Chondrocyte (in vitro differentiated cells): Measurements from ENCODE around the gene DDAH1. TPM values are rescaled to one million over a fixed set of nuclear protein-coding genes. Genes with fewer than 3 reads are reported as not detected.

Experiments
- DNase-seq: peaks from one replicate; pipeline ENCODE4 v3.0.0; 2021; ENCODE audit warnings: mixed read lengths, low spot score
- H3K27ac Mint-ChIP-seq: one replicate; pipeline ENCODE4 v1.8.0; 2021; ENCODE audit warnings: mild to moderate bottlenecking, moderate library complexity, mixed read lengths; ENCODE audit not compliant: unreplicated experiment
- H3K27me3 Mint-ChIP-seq: 2 replicates; pipeline ENCODE4 v1.8.0; 2021; ENCODE audit warnings: low read depth, mixed read lengths
- H3K36me3 Mint-ChIP-seq: 2 replicates; pipeline ENCODE4 v1.8.0; 2021; ENCODE audit warnings: low read depth, mixed read lengths
- H3K4me1 Mint-ChIP-seq: 2 replicates; pipeline ENCODE4 v1.8.0; 2021; ENCODE audit warnings: low read depth, mild to moderate bottlenecking, mixed read lengths
- H3K4me3 Mint-ChIP-seq: one replicate; pipeline ENCODE4 v1.8.0; 2021; ENCODE audit warnings: mild to moderate bottlenecking, moderate library complexity, mixed read lengths; ENCODE audit not compliant: unreplicated experiment
- H3K9me3 Mint-ChIP-seq: 2 replicates; pipeline ENCODE4 v1.8.0; 2021; ENCODE audit warnings: low read depth, mixed read lengths
- CTCF ChIP-seq: fragments of 200-600 bp; sonication (generic); IDR thresholded peaks from 2 replicates; pipeline ENCODE4 v1.5.0; 2021; ENCODE audit warnings: antibody characterized with exemption, mild to moderate bottlenecking, moderate library complexity
- total RNA-seq: library from RNA; stranded (reverse); gene quantifications from 3 replicates; pipeline ENCODE4 v1.2.1, GENCODE V29; 2021

The DDAH1 gene
- total RNA-seq, 1 donor from 2014 or later, result 91.8 TPM

- Mint-ChIP-seq H3K27me3 (no peaks in the 10 kb centered on the region), H3K9me3 (peaks cover 3% of the 10 kb centered on the region), H3K27ac (peak overlapping the region; percentile 19), H3K36me3 (peaks cover 5% of the 10 kb centered on the region), H3K4me1 (peaks cover 72% of the 10 kb centered on the region), H3K4me3 (no peak overlapping the region)
- no peak for DNase-seq
- TF ChIP-seq CTCF, result peak; percentile 78
These were observed 66.4 kb downstream of the DDAH1 start for GRCh38 chr1:85398391-85399064.

- DNase-seq, result no peak
- H3K36me3 Mint-ChIP-seq, result peaks cover 5% of the 10 kb centered on the region
- H3K4me3 Mint-ChIP-seq, result no peak overlapping the region
- H3K27ac Mint-ChIP-seq, result peak overlapping the region; percentile 63
- TF ChIP-seq CTCF, result no peak
- no peaks in the 10 kb centered on the region for H3K27me3 Mint-ChIP-seq
- peaks cover 72% of the 10 kb centered on the region for H3K4me1 Mint-ChIP-seq
- H3K9me3 Mint-ChIP-seq, result peaks cover 3% of the 10 kb centered on the region
These were observed 67.4 kb downstream of the DDAH1 start for GRCh38 chr1:85397490-85398032.

GRCh38 chr1:85396194-85396593 lies 68.8 kb downstream of the DDAH1 start:
- H3K9me3 Mint-ChIP-seq, result peaks cover 3% of the 10 kb centered on the region
- no peak for TF ChIP-seq CTCF
- H3K27ac Mint-ChIP-seq, result peak overlapping the region; percentile 34
- H3K36me3 Mint-ChIP-seq, result peaks cover 5% of the 10 kb centered on the region
- peaks cover 67% of the 10 kb centered on the region for H3K4me1 Mint-ChIP-seq
- no peaks in the 10 kb centered on the region for H3K27me3 Mint-ChIP-seq
- DNase-seq, result no peak
- H3K4me3 Mint-ChIP-seq, result no peak overlapping the region

GRCh38 chr1:85394130-85394529 lies 70.8 kb downstream of the DDAH1 start:
- H3K27ac Mint-ChIP-seq, result peak overlapping the region; percentile 70

GRCh38 chr1:85393490-85393889 lies 71.5 kb downstream of the DDAH1 start:
- Mint-ChIP-seq H3K27me3 (no peaks in the 10 kb centered on the region), H3K27ac (peak overlapping the region; percentile 9)

More at GRCh38 chr1:85394130-85394529, 70.8 kb downstream of the DDAH1 start:
- no peak for DNase-seq
- Mint-ChIP-seq H3K4me1 (peaks cover 56% of the 10 kb centered on the region), H3K36me3 (peaks cover 5% of the 10 kb centered on the region), H3K4me3 (no peak overlapping the region), H3K9me3 (peaks cover 3% of the 10 kb centered on the region), H3K27me3 (no peaks in the 10 kb centered on the region)
- TF ChIP-seq CTCF, result no peak

More at GRCh38 chr1:85393490-85393889, 71.5 kb downstream of the DDAH1 start:
- TF ChIP-seq CTCF, result no peak
- Mint-ChIP-seq H3K36me3 (peaks cover 5% of the 10 kb centered on the region), H3K9me3 (peaks cover 3% of the 10 kb centered on the region), H3K4me3 (no peak overlapping the region), H3K4me1 (peaks cover 50% of the 10 kb centered on the region)
- DNase-seq, result no peak
